H1 (cell line): ENCODE results near the gene DNMT1. TPM values are rescaled to one million over a fixed set of nuclear protein-coding genes. Genes with fewer than 3 reads are reported as not detected.

Experiments
- CTCF ChIA-PET: fragments of 300-600 bp; sonication (Branson Sonifier 250); formaldehyde crosslinking; loops from one replicate; lab custom pipeline; 2021; ENCODE audit not compliant: partially characterized antibody; lab: Charles Lee
- POLR2A ChIA-PET: fragments of 300-600 bp; sonication (Branson Sonifier 250); formaldehyde crosslinking; loops from one replicate; lab custom pipeline; 2021; ENCODE audit warnings: inconsistent platforms; ENCODE audit not compliant: partially characterized antibody; lab: Charles Lee
- DNase-seq, 2 experiments: peaks; one replicate each; pipeline versions ENCODE4 v3.0.0 to v3.0.0-alpha.2; 2010 to 2022; ENCODE audit warnings: low spot score in 2 of 2, low read depth in 1 of 2, mixed read lengths in 1 of 2
- FAIRE-seq: peaks from 2 replicates; lab custom pipeline; 2011; peaks lifted over from hg19 to GRCh38; lab: Jason Lieb, UNC
- H2AFZ ChIP-seq: 2 replicates; pipeline ENCODE4 v1.8.1; 2012; ENCODE audit warnings: low read length, inconsistent platforms
- H2AK5ac ChIP-seq: 2 replicates; pipeline ENCODE4 v1.6.1; 2013; ENCODE audit warnings: low read depth, low read length
- H2BK120ac ChIP-seq: replicated peaks from 2 replicates; pipeline ENCODE3; 2013; ENCODE audit warnings: low read depth, low read length, inconsistent platforms
- H2BK12ac ChIP-seq: 2 replicates; pipeline ENCODE4 v1.6.1; 2013; ENCODE audit warnings: low read depth, low read length
- H2BK15ac ChIP-seq: 2 replicates; pipeline ENCODE4 v1.6.1; 2013; ENCODE audit warnings: low read length
- H2BK20ac ChIP-seq: 2 replicates; pipeline ENCODE4 v1.6.1; 2013; ENCODE audit warnings: low read length
- H2BK5ac ChIP-seq: 2 replicates; pipeline ENCODE4 v1.6.1; 2013; ENCODE audit warnings: low read depth, low read length
- H3K14ac ChIP-seq: 2 replicates; pipeline ENCODE4 v1.6.1; 2013; ENCODE audit warnings: inconsistent platforms; ENCODE audit not compliant: insufficient read length
- H3K18ac ChIP-seq: 2 replicates; pipeline ENCODE4 v1.6.1; 2013; ENCODE audit warnings: low read length; ENCODE audit errors: extremely low read depth
- H3K23ac ChIP-seq: 2 replicates; pipeline ENCODE4 v1.6.1; 2013; ENCODE audit warnings: inconsistent platforms; ENCODE audit not compliant: insufficient read length
- H3K23me2 ChIP-seq: 2 replicates; pipeline ENCODE4 v1.6.1; 2013; ENCODE audit warnings: low read depth, low read length
- H3K27ac ChIP-seq: 2 replicates; pipeline ENCODE4 v1.6.1; 2011; ENCODE audit warnings: low read depth, low read length, inconsistent platforms
- H3K27me3 ChIP-seq, 4 experiments: replicated peaks in 1 of 4; 1 replicate in 1 of 4; 2 replicates in 3 of 4; pipeline versions ENCODE4 v1.6.1 to v1.8.1; 2011 to 2013; ENCODE audit warnings: low read length in 3 of 4, mild to moderate bottlenecking in 3 of 4, inconsistent platforms in 2 of 4, mixed read lengths in 2 of 4, moderate library complexity in 1 of 4; ENCODE audit not compliant: control insufficient read depth in 3 of 4, insufficient read depth in 3 of 4; ENCODE audit errors: extremely low read depth in 1 of 4
- H3K36me3 ChIP-seq, 4 experiments: 2 replicates each; pipeline versions ENCODE4 v1.6.1 to v1.8.1; 2011 to 2013; ENCODE audit warnings: mild to moderate bottlenecking in 4 of 4, low read length in 3 of 4, moderate library complexity in 2 of 4, control low read depth in 1 of 4, inconsistent platforms in 1 of 4; ENCODE audit not compliant: insufficient read depth in 4 of 4, control insufficient read depth in 2 of 4
- H3K4ac ChIP-seq: replicated peaks from 2 replicates; pipeline ENCODE3; 2013; ENCODE audit warnings: low read length, low read depth, mixed read lengths, inconsistent platforms; ENCODE audit not compliant: insufficient read length
- H3K4me1 ChIP-seq, 4 experiments: replicated peaks in 1 of 4; 1 replicate in 1 of 4; 2 replicates in 3 of 4; pipeline versions ENCODE4 v1.6.1 to v1.8.1; 2011 to 2013; ENCODE audit warnings: low read length in 3 of 4, inconsistent platforms in 2 of 4, mixed read lengths in 1 of 4; ENCODE audit not compliant: insufficient read depth in 4 of 4, control insufficient read depth in 3 of 4
- H3K4me2 ChIP-seq, 2 experiments: 2 replicates each; pipeline versions ENCODE4 v1.6.1 to v1.8.1; 2011 to 2013; ENCODE audit warnings: low read depth in 2 of 2, low read length in 2 of 2, control low read depth in 1 of 2, inconsistent platforms in 1 of 2, mild to moderate bottlenecking in 1 of 2; ENCODE audit not compliant: insufficient read depth in 1 of 2
- H3K4me3 ChIP-seq, 4 experiments: fragments of 200-600, 300-600 bp in 1 of 4; sonication (generic), shearing (Covaris generic), sonication (Bioruptor Twin) in 1 of 4; 2 replicates each; pipeline versions ENCODE4 v1.5.1 to v1.8.1; 2011 to 2016; ENCODE audit warnings: low read length in 4 of 4, low read depth in 3 of 4, control low read depth in 2 of 4, inconsistent platforms in 2 of 4, mild to moderate bottlenecking in 2 of 4, mixed read lengths in 1 of 4, moderate library complexity in 1 of 4; ENCODE audit not compliant: insufficient read depth in 2 of 4; ENCODE audit errors: extremely low read depth in 1 of 4
- H3K56ac ChIP-seq: replicated peaks from 2 replicates; pipeline ENCODE3; 2013; ENCODE audit warnings: low read depth, mild to moderate bottlenecking, mixed read lengths, low read length, inconsistent platforms; ENCODE audit not compliant: insufficient read length
- H3K79me1 ChIP-seq: 2 replicates; pipeline ENCODE4 v1.6.1; 2013; ENCODE audit warnings: low read depth, low read length, control low read depth
- H3K79me2 ChIP-seq, 2 experiments: 2 replicates each; pipeline versions ENCODE4 v1.6.1 to v1.8.1; 2012 to 2013; ENCODE audit warnings: low read length in 2 of 2, mild to moderate bottlenecking in 2 of 2, inconsistent platforms in 1 of 2; ENCODE audit not compliant: insufficient read depth in 2 of 2, control insufficient read depth in 1 of 2
- H3K9ac ChIP-seq, 4 experiments: replicated peaks in 1 of 4; 1 replicate in 1 of 4; 2 replicates in 3 of 4; pipeline versions ENCODE4 v1.6.1 to v1.8.1; 2011 to 2013; ENCODE audit warnings: low read depth in 3 of 4, low read length in 3 of 4, control low read depth in 2 of 4, mild to moderate bottlenecking in 2 of 4, moderate library complexity in 2 of 4, inconsistent platforms in 1 of 4; ENCODE audit errors: extremely low read depth in 1 of 4
- H3K9me3 ChIP-seq, 2 experiments: 2 replicates each; pipeline versions ENCODE4 v1.6.1 to v1.8.1; 2012 to 2013; ENCODE audit warnings: mild to moderate bottlenecking in 2 of 2, moderate library complexity in 2 of 2, control low read depth in 1 of 2, inconsistent platforms in 1 of 2, low read depth in 1 of 2, low read length in 1 of 2, mixed read lengths in 1 of 2; ENCODE audit not compliant: insufficient read depth in 2 of 2
- H4K20me1 ChIP-seq, 2 experiments: replicated peaks in 1 of 2; 2 replicates each; pipeline versions ENCODE3 to v1.8.1; 2011 to 2013; ENCODE audit warnings: inconsistent platforms in 2 of 2, low read length in 2 of 2, mild to moderate bottlenecking in 1 of 2; ENCODE audit not compliant: insufficient read depth in 2 of 2, control insufficient read depth in 1 of 2
- H4K5ac ChIP-seq: 2 replicates; pipeline ENCODE4 v1.6.1; 2013; ENCODE audit warnings: low read length, low read depth, mixed read lengths, inconsistent platforms; ENCODE audit not compliant: insufficient read length
- H4K8ac ChIP-seq: 2 replicates; pipeline ENCODE4 v1.8.0; 2013; ENCODE audit warnings: mild to moderate bottlenecking, moderate library complexity, low read length, inconsistent platforms; ENCODE audit not compliant: insufficient read depth; ENCODE audit errors: extremely low read depth
- H4K91ac ChIP-seq: replicated peaks from 2 replicates; pipeline ENCODE3; 2013; ENCODE audit warnings: low read length, mixed read lengths, inconsistent platforms; ENCODE audit not compliant: insufficient read length
- ATF3 ChIP-seq: IDR thresholded peaks from 2 replicates; pipeline ENCODE4 v1.6.1; 2011; ENCODE audit warnings: low read depth, mild to moderate bottlenecking, low read length; ENCODE audit not compliant: insufficient read depth
- GTF2F1 ChIP-seq: IDR thresholded peaks from 2 replicates; pipeline ENCODE4 v1.6.1; 2012; ENCODE audit warnings: low read depth, low read length, improper control_type of control experiment, borderline replicate concordance
- HDAC2 ChIP-seq, 2 experiments: fragments of 300-600 bp in 1 of 2; sonication (generic) in 1 of 2; IDR thresholded peaks; 2 replicates each; pipeline ENCODE4 v1.6.1; 2011 to 2012; ENCODE audit warnings: low read depth in 2 of 2, low read length in 2 of 2, mild to moderate bottlenecking in 2 of 2, moderate library complexity in 2 of 2, borderline replicate concordance in 1 of 2, inconsistent platforms in 1 of 2
- JUN ChIP-seq: IDR thresholded peaks from 2 replicates; pipeline ENCODE4 v1.6.1; 2011; ENCODE audit warnings: low read depth, mild to moderate bottlenecking, improper control_type of control experiment, low read length
- JUND ChIP-seq: IDR thresholded peaks from 2 replicates; pipeline ENCODE4 v1.6.1; 2011; ENCODE audit warnings: mild to moderate bottlenecking, improper control_type of control experiment, low read length
- POU5F1 ChIP-seq: IDR thresholded peaks from 2 replicates; pipeline ENCODE4 v1.6.1; 2011; ENCODE audit warnings: low read depth, mild to moderate bottlenecking, low read length, moderate library complexity
- RAD21 ChIP-seq, 2 experiments: IDR thresholded peaks in 1 of 2; conservative IDR thresholded peaks in 1 of 2; 2 replicates each; pipeline ENCODE4 v1.6.1; 2011; ENCODE audit warnings: low read depth in 2 of 2, low read length in 2 of 2, improper control_type of control experiment in 1 of 2, inconsistent platforms in 1 of 2, mild to moderate bottlenecking in 1 of 2, moderate library complexity in 1 of 2
- SP2 ChIP-seq: IDR thresholded peaks from 2 replicates; pipeline ENCODE4 v1.6.1; 2012; ENCODE audit warnings: mild to moderate bottlenecking, low read length, inconsistent platforms
- USF2 ChIP-seq: IDR thresholded peaks from 2 replicates; pipeline ENCODE4 v1.6.1; 2011; ENCODE audit warnings: low read length, improper control_type of control experiment
- ZNF274 ChIP-seq: IDR thresholded peaks from 2 replicates; pipeline ENCODE4 v1.7.0; 2012; ENCODE audit warnings: low read length, borderline replicate concordance; ENCODE audit errors: extremely low read depth
- WGBS, 2 experiments: shearing (Covaris generic) in 1 of 2; methylation state at CpG; one replicate each; pipeline versions ENCODE4 v1.1.6 to v1.1.7; 2013 to 2015; ENCODE audit warnings: low lambda C conversion rate in 2 of 2, mixed read lengths in 2 of 2, inconsistent platforms in 1 of 2, low coverage in 1 of 2, missing lambda C conversion rate in 1 of 2; ENCODE audit not compliant: insufficient replicate concordance in 2 of 2, insufficient coverage in 1 of 2, insufficient read length in 1 of 2; ENCODE audit errors: extremely low coverage in 1 of 2, missing lambda C conversion rate in 1 of 2; 5-methylcytosine and 5-hydroxymethylcytosine counted together
- polyA plus RNA-seq, 7 experiments: library from polyadenylated mRNA; depleted of rRNA in 3 of 7; stranded (reverse) in 5 of 7; unstranded in 2 of 7; fragments of >200 nt in 5 of 7; fragments of 200-250 nt in 2 of 7; gene quantifications; 1 replicate in 5 of 7; 2 replicates in 1 of 7; 4 replicates in 1 of 7; pipeline versions ENCODE4 v1.2.1 to v1.2.3, GENCODE V29; 2011 to 2013; ENCODE audit warnings: missing spikeins in 2 of 7, mixed read lengths in 2 of 7
- total RNA-seq: library from RNA; stranded (reverse); fragmentation: NEBNext Ultra II Directional; extraction: Animal tissue kit (Norgen Biotek cat#: 25700); gene quantifications from 2 replicates; pipeline ENCODE4 v1.2.1, GENCODE V29; 2021

Gene DNMT1
- total and polyA plus RNA-seq, 2 of the 8 experiments (the other 6 are each of a cell fraction or from before 2014, with no cell fraction given) = 101 to 210 TPM

- FAIRE-seq = no peak
- H3K27ac ChIP-seq = no peak overlapping the region
- TF ChIP-seq JUN (no peak), ZNF274 (no peak), HDAC2 (IDR thresholded peaks at IDR 0.05; ENCODE audit: borderline replicate concordance in 1 of 2, low read depth in 2 of 2, low read length in 2 of 2) (no peak), JUND (no peak), USF2 (no peak), RAD21 (IDR thresholded peaks at IDR 0.05 in 1 of 2, conservative IDR thresholded peaks at IDR 0.05 in 1 of 2; ENCODE audit: low read depth in 2 of 2, low read length in 2 of 2) (no peak), ATF3 (no peak), POU5F1 (no peak), SP2 (no peak), GTF2F1 (no peak)
These were observed 75.8 kb downstream of the DNMT1 start for GRCh38 chr19:10118960-10119359.

More at GRCh38 chr19:10118960-10119359, 75.8 kb downstream of the DNMT1 start:
- H3K4me2 ChIP-seq = peak overlapping the region; percentile 75 to 93
- 0 out of 2 replicates have a peak, but pooled peaks cover 2% of the 10 kb centered on the region for H3K79me1 ChIP-seq
- H3K23me2 ChIP-seq = peaks cover 5% of the 10 kb centered on the region
- H3K9me3 ChIP-seq = no peaks in the 10 kb centered on the region
- H3K27me3 ChIP-seq = no peaks in the 10 kb centered on the region
- H3K14ac ChIP-seq = no peak overlapping the region
- no peak overlapping the region for H3K23ac ChIP-seq
- 74% methylated on average over 11 of the region's 12 CpGs; no CpG with 5 or more reads in 1 of the 2 experiments for WGBS, 2 experiments
- H3K56ac ChIP-seq = no peak overlapping the region
- H4K5ac ChIP-seq = no peak overlapping the region
- H3K4me3 ChIP-seq = peak overlapping the region; percentile 63 to 95 (median 88)
- peak overlapping the region in 3 of 4 experiments; percentile 73 to 91 (median 89); a peak in 6 of 7 replicates for H3K9ac ChIP-seq
- H2BK120ac ChIP-seq = no peak overlapping the region
- H2BK5ac ChIP-seq = 0 out of 2 replicates have a peak overlapping the region, but pooled peaks have one; percentile 12
- no peak overlapping the region for H2BK12ac ChIP-seq
- H3K4me1 ChIP-seq = peaks cover 0 to 7% (median 1%) of the 10 kb centered on the region in 4 experiments; a peak in 2 of 7 replicates
- peaks cover 0 to 12% of the 10 kb centered on the region in 2 experiments; a peak in 2 of 4 replicates for H3K79me2 ChIP-seq
- H3K18ac ChIP-seq = no peak overlapping the region
- peak overlapping the region; percentile 96 for H4K8ac ChIP-seq
- H2BK15ac ChIP-seq = no peak overlapping the region
- H2BK20ac ChIP-seq = no peak overlapping the region
- H3K4ac ChIP-seq = no peak overlapping the region
- H3K36me3 ChIP-seq = peaks cover 22 to 34% (median 28%) of the 10 kb centered on the region in 4 experiments; a peak in 7 of 8 replicates
- H2AFZ ChIP-seq = no peak overlapping the region
- CTCF ChIA-PET = interaction anchor here (0.7 to 1.4 kb wide), 6 partner anchors 10 to 190 kb away, joined by 3 to 5 read pairs (median 4); no protein-coding TSS in a partner anchor
- H2AK5ac ChIP-seq = 0 out of 2 replicates have a peak overlapping the region, but pooled peaks have one; percentile 14
- POLR2A ChIA-PET = interaction anchor here (1.0 to 29.1 kb wide), 4 partner anchors 9 to 274 kb away, joined by 3 to 412 read pairs (median 123); partner anchors contain the start of genes ANGPTL6, P2RY11 and PPAN
- H4K91ac ChIP-seq = no peak overlapping the region
- no peak for DNase-seq
- peaks cover 8 to 18% of the 10 kb centered on the region in 2 experiments for H4K20me1 ChIP-seq
